ENCODE measurements around the gene EGLN2. TPM values are rescaled to one million over a fixed set of nuclear protein-coding genes. Genes with fewer than 3 reads are reported as not detected.
"Not testable (repeated sequence)": the region's sequence is repeated elsewhere in the genome, so short reads cannot be mapped to it uniquely, and the experiment has no call there.

EGLN2 gene
- total and polyA plus RNA-seq, 5 experiments from 2014 or later = 104 to 243 (median 214) TPM

DNA sequence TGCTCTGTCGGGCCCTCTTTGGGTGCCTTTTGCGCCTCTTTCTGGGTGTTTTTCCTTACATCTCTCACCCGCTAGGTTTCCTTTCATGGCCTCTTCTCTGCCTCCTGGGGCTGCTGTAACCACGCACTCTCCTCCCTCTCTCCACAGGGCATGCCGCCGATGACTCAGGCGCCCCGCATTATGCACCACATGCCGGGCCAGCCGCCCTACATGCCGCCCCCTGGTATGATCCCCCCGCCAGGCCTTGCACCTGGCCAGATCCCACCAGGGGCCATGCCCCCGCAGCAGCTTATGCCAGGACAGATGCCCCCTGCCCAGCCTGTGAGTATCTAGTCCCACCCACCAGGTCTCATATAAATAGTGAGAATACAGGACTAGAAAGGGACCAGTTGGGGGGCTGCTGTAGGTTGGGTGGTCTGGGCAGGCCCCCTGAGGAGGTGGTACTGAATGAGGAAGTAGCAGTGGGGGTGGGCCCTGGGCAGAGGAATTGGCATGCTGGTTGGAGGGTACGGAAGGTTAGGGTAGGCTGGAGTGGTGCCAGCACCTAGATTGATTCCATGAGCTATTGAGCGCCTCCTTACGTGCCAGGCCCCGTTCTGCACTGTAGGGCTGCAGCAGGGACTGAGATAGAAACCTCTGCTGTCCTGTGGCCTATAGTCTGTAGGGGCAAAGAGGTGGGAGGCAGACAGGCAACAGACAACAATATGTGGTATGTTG lies 36.1 kb upstream of the EGLN2 start:
- DNase-seq (peak in 1 of 10 donors; percentile 23), ATAC-seq (peak; percentile 38 to 60)
- peaks cover 14 to 89% (median 45%) of the 10 kb centered on the region in 3 donors for H3K36me3 Mint-ChIP-seq
- peaks cover 34 to 69% (median 55%) of the 10 kb centered on the region in 4 donors for H3K4me1 Mint-ChIP-seq
- no peaks in the 10 kb centered on the region for H3K9me3 Mint-ChIP-seq
- no peaks in the 10 kb centered on the region for H3K27me3 Mint-ChIP-seq
- POLR2A ChIA-PET = interaction anchor here (0.9 to 1.5 kb wide), 4 partner anchors 15 to 100 kb away, joined by 3 to 6 read pairs (median 4); partner anchors contain the start of genes EGLN2 and RAB4B
- H3K27ac Mint-ChIP-seq = peak overlapping the region; percentile 75 to 93 (median 88)
- peak overlapping the region in 8 of 10 donors; percentile 27 to 58 (median 49) for H3K4me3 Mint-ChIP-seq

DNA sequence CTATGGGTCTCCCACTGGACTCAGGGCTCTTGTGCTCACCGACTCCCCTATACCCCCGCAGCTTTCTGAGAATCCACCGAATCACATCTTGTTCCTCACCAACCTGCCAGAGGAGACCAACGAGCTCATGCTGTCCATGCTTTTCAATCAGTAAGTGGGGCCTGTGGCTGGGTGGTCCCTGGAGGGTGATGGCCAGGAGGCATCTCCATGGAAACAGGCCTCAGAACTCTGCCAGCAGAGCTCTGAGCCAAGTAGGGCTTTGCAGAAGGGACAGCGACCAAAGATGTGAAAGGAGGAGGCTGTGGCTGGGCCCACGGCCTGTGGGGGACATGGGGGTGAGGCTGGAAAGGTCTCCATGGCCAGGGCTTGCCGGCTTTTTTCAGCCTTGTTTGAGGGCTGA lies 35.5 kb upstream of the EGLN2 start:
- H3K27ac Mint-ChIP-seq = peak overlapping the region; percentile 75 to 93 (median 88)
- DNase-seq (no peak), ATAC-seq (no peak)
- H3K9me3 Mint-ChIP-seq = no peaks in the 10 kb centered on the region
- POLR2A ChIA-PET = interaction anchor here (0.9 to 1.5 kb wide), 4 partner anchors 14 to 101 kb away, joined by 3 to 6 read pairs (median 4); partner anchors contain the start of genes EGLN2 and RAB4B
- H3K4me1 Mint-ChIP-seq = peaks cover 31 to 63% (median 50%) of the 10 kb centered on the region in 4 donors
- H3K27me3 Mint-ChIP-seq = no peaks in the 10 kb centered on the region
- H3K4me3 Mint-ChIP-seq = peak overlapping the region in 6 of 10 donors; percentile 32 to 58 (median 44)
- H3K36me3 Mint-ChIP-seq = peaks cover 14 to 84% (median 40%) of the 10 kb centered on the region in 3 donors

DNA sequence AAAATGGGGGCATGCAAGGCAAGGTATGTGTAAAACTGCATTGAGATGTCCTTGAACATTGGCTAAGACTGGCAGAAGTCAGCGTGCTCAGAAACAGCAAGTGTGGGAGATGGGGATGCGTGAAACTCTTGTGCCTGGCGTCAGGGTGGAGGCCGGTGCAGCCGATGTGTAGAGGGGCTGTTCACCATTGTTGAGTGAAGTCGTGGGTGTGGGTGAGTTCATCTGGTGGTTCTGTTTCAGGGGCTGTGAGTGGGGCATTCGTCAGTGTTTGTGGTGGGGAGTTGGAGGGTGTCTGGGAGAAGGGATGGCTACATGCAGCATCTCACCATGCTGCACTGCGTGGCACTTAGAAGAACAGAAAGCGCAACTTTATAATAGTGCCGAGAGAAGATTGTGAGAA lies 35.0 kb upstream of the EGLN2 start:
- Mint-ChIP-seq H3K9me3 (no peaks in the 10 kb centered on the region), H3K27me3 (no peaks in the 10 kb centered on the region), H3K4me3 (peak overlapping the region in 8 of 10 donors; percentile 7 to 65 (median 42)), H3K4me1 (peaks cover 31 to 64% (median 49%) of the 10 kb centered on the region in 4 donors), H3K36me3 (peaks cover 14 to 81% (median 40%) of the 10 kb centered on the region in 3 donors), H3K27ac (peak overlapping the region; percentile 75 to 93 (median 89))
- POLR2A ChIA-PET = interaction anchor here (1.3 kb wide), 2 partner anchors 55 to 101 kb away, joined by 3 to 4 read pairs; no protein-coding TSS in a partner anchor
- DNase-seq (no peak), ATAC-seq (no peak)

DNA sequence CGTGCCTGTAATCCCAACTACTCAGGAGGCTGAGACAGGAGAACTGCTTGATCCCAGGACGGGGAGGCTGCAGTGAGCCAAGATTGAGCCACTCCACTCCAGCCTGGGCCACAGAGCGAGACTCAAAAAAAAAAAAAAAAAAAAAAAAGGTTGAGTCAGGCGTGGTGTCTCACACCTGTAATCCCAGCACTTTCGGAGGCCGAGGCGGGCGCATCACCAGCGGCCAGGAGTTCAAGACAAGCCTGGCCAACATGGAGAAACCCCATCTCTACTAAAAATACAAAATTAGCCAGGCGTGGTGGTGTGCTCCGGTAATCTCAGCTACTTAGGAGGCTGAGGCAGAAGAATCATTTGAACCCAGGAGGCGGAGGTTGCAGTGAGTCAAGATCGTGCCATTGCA lies 32.6 kb upstream of the EGLN2 start:
- not testable (repeated sequence) for DNase-seq, H3K9me3 Mint-ChIP-seq, H3K27me3 Mint-ChIP-seq, ATAC-seq
- Mint-ChIP-seq H3K4me1 (peaks cover 36 to 67% (median 54%) of the 10 kb centered on the region in 4 donors), H3K27ac (peak overlapping the region in 3 of 10 donors; percentile 19 to 43 (median 41)), H3K36me3 (peaks cover 20 to 64% (median 37%) of the 10 kb centered on the region in 3 donors), H3K4me3 (peak overlapping the region in 1 of 10 donors; percentile 43)
- POLR2A ChIA-PET = interaction anchor here (0.6 to 2.3 kb wide), 5 partner anchors 11 to 497 kb away, joined by 3 to 8 read pairs (median 7); partner anchors contain the start of genes ACTMAP, RAB4B and SNRPA

DNA sequence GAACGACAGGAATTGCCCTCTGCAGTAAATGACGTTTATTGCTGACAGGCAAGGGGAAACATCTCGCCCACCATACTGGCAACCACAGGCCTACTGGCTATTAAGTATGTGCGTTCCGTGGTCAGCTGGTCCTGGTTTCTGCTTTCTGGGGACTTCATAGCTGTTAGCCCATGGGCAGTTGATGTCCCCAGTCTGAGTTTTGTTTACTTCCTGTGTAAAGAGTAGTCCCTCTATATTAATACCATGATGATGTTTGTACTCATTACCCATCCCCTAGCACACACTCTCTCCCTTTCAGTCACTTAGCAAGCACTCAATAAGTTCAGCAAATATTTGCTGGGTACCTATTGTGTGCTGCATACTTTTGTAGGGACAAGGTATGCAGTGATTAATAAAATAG lies 30.1 kb upstream of the EGLN2 start:
- H3K9me3 Mint-ChIP-seq = peaks cover 0 to 4% (median 0%) of the 10 kb centered on the region in 9 donors

DNA sequence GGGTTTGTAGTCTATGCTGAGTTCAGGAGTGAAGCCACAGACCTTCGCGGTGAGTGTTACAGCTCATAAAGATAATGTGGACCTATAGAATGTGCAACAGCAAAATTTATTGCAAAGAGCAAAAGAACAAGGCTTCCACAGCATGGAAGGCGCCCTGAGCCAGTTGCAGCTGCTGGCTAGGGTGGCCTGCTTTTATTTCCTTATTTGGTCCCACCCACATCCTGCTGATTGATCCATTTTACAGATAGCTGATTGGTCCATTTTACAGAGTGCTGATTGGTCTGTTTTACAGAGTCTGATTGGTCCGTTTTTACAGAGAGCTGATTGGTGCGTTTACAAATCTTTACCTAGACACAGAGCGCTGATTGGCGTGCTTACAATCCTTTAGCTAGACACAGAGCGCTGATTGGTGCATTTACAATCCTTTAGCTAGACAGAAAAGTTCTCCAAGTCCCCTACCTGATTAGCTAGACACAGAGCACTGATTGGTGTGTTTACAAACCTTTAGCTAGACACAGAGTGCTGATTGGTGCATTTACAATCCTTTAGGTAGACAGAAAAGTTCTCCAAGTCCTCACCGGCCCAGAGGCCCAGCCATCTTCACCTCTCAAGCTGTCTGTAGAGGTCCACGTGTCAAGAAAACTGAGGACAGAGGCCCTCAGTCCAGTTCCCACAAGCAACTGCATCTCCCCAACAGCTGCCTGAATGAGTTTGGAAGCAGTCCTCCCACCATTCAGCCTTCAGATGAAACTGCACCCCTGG lies 27.7 kb upstream of the EGLN2 start:
- H3K36me3 Mint-ChIP-seq = peaks cover 3 to 17% (median 6%) of the 10 kb centered on the region in 3 donors
- DNase-seq (peak in 2 of 10 donors; percentile 41 to 52), ATAC-seq (peak; percentile 46 to 74)
- POLR2A ChIA-PET = interaction anchor here (0.5 to 1.6 kb wide), 6 partner anchors 11 to 373 kb away, joined by 3 to 5 read pairs (median 4); partner anchors contain the start of gene ACTMAP
- H3K27ac Mint-ChIP-seq = peak overlapping the region; percentile 24 to 86 (median 51)
- H3K4me3 Mint-ChIP-seq = peak overlapping the region in 3 of 10 donors; percentile 16 to 41 (median 26)
- not testable (repeated sequence) for H3K27me3 Mint-ChIP-seq, H3K9me3 Mint-ChIP-seq
- peaks cover 8 to 28% (median 14%) of the 10 kb centered on the region in 4 donors for H3K4me1 Mint-ChIP-seq

More for the DNA sequence above, 30.1 kb upstream of the EGLN2 start:
- POLR2A ChIA-PET = interaction anchor here (1.4 kb wide), 1 partner anchor 9 kb away, joined by 4 read pairs; the partner anchor contains the start of gene RAB4B
- no peak overlapping the region for H3K4me3 Mint-ChIP-seq
- peak overlapping the region in 3 of 10 donors; percentile 31 to 70 (median 49) for H3K27ac Mint-ChIP-seq
- H3K4me1 Mint-ChIP-seq = peaks cover 18 to 48% (median 34%) of the 10 kb centered on the region in 4 donors
- no peak for DNase-seq
- peaks cover 9 to 40% (median 17%) of the 10 kb centered on the region in 3 donors for H3K36me3 Mint-ChIP-seq
- ATAC-seq = no peak
- no peaks in the 10 kb centered on the region for H3K27me3 Mint-ChIP-seq

DNA sequence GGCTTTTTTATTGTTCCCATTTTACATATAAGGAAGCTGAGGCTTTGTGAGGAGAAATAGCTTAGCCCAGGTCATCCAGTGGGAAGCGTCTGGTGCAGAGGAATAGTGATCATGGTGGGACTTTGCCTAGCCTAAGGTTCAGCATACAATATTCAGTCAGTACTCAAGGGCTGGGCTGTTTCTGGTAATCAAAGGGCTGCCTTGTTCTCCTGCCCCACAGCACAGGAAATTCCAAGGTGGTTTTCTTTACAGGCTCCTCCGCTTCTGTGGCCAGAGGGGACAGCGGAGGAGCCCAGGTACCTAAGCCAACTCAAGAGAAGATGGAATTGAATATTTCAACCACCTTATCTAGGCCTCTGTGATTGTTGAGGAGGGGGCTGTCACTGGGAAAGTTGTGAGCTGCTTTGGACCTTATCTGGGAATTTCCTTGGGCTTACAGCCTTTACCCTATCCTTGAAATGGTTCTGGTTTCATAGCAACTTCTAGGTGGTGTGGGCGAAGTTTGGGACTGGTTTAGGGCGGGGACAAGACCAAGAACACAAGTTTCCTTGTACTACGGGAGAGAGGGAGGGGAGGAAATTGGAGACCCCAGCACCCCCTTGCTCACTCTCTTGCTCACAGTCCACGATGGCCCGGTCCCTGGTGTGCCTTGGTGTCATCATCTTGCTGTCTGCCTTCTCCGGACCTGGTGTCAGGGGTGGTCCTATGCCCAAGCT lies 23.9 kb upstream of the EGLN2 start, which contains the start of gene MIA:
TSS of gene MIA (plus strand) at position 606 of the 716 bp plus-strand sequence. CDS start at position 628, 22 bp downstream.
- POLR2A ChIA-PET = interaction anchor here (1.2 to 6.4 kb wide), 2 partner anchors 15 to 26 kb away, joined by 3 to 301 read pairs; partner anchors contain the start of gene EGLN2
- H3K4me3 Mint-ChIP-seq = peak within 1 kb of the TSS in 3 of 10 donors; percentile 19 to 44 (median 40)
- DNase-seq (no peak), ATAC-seq (no peak)
- H3K4me1 Mint-ChIP-seq = peaks cover 19 to 45% (median 41%) of the 10 kb centered on the region in 4 donors
- peak within 1 kb of the TSS in 7 of 10 donors; percentile 58 to 99 (median 80) for H3K27ac Mint-ChIP-seq
- H3K36me3 Mint-ChIP-seq = peaks cover 3 to 9% (median 6%) of the 10 kb centered on the region in 3 donors
- peaks cover 0 to 4% (median 0%) of the 10 kb centered on the region in 9 donors for H3K9me3 Mint-ChIP-seq
- peaks cover 0 to 2% (median 0%) of the 10 kb centered on the region in 5 donors for H3K27me3 Mint-ChIP-seq

DNA sequence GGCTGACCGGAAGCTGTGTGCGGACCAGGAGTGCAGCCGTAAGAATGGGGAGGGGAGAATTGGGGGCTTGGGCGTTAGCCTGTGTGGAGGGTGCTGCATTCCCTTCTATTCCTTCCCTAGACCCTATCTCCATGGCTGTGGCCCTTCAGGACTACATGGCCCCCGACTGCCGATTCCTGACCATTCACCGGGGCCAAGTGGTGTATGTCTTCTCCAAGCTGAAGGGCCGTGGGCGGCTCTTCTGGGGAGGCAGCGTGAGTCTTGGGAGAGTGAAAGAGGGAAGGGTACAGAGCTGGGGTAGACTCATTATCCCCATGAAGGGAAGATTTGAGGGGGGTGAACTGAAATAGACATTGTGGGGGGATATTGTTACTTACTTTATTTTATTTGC lies 23.4 kb upstream of the EGLN2 start:
- peaks cover 3 to 13% (median 6%) of the 10 kb centered on the region in 3 donors for H3K36me3 Mint-ChIP-seq
- H3K27ac Mint-ChIP-seq = peak overlapping the region in 4 of 10 donors; percentile 48 to 82 (median 66)
- POLR2A ChIA-PET = interaction anchor here (6.4 kb wide), 1 partner anchor 26 kb away, joined by 301 read pairs; the partner anchor contains the start of gene EGLN2
- peaks cover 0 to 2% (median 0%) of the 10 kb centered on the region in 5 donors for H3K27me3 Mint-ChIP-seq
- H3K4me3 Mint-ChIP-seq = peak overlapping the region in 2 of 10 donors; percentile 11 to 44
- no peak for DNase-seq
- H3K9me3 Mint-ChIP-seq = peaks cover 0 to 4% (median 0%) of the 10 kb centered on the region in 9 donors
- ATAC-seq = no peak
- H3K4me1 Mint-ChIP-seq = peaks cover 21 to 48% (median 42%) of the 10 kb centered on the region in 4 donors

DNA sequence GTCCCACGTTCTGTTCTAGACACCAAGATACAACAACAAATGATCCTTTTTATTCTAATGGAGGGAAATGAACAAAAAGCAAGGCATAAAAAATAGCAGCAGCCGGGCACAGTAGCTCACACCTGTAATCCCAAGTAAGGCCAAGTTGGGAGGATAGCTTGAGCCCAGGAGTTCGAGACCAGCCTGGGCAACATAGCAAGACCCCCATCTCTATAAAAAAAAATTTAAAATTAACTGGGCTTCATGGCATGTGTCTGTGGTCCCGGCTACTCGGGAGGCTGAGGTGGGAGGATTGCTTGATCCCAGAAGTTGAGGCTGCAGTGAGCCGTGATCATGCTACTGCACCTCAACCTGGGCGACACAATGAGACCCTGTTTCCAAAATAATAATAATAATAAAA lies 22.6 kb upstream of the EGLN2 start:
- Mint-ChIP-seq H3K27ac (peak overlapping the region in 7 of 10 donors; percentile 60 to 100 (median 97)), H3K4me1 (peaks cover 22 to 43% (median 41%) of the 10 kb centered on the region in 4 donors), H3K36me3 (peaks cover 0 to 13% (median under 1%) of the 10 kb centered on the region in 3 donors), H3K4me3 (peak overlapping the region in 4 of 10 donors; percentile 19 to 96 (median 64)), H3K27me3 (peaks cover 0 to 2% (median 0%) of the 10 kb centered on the region in 5 donors), H3K9me3 (no peaks in the 10 kb centered on the region)
- ATAC-seq = no peak
- POLR2A ChIA-PET = interaction anchor here (2.8 to 6.4 kb wide), 5 partner anchors 11 to 60 kb away, joined by 18 to 301 read pairs (median 22); partner anchors contain the start of genes ACTMAP, COQ8B, EGLN2 and ITPKC
- DNase-seq = no peak

DNA sequence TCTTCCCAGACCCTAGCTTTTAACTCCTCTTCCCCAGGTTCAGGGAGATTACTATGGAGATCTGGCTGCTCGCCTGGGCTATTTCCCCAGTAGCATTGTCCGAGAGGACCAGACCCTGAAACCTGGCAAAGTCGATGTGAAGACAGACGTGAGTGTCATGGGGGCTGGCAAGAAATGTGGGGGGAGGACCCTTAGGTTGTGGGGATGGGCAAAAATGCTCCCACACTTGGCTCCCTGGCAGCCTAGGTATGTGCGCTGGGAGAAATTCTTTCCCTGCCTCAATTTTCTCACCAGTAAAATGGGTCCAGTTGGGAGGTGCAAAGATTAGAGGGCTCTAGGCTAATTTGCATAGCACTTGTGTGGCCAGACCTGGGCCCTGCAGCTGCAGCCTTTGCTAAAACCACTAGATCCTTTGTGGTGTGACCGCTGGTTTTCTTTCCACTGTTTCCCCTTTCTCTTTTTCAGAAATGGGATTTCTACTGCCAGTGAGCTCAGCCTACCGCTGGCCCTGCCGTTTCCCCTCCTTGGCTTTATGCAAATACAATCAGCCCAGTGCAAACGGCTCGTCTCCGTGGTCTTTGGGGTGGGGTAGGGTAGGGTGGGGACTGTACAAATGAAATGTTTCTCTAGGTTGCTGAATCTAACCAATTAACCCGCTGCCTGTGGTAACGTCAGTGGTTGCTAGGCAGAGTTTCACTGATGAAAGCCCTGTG lies 21.9 kb upstream of the EGLN2 start:
- Mint-ChIP-seq H3K4me3 (peak overlapping the region; percentile 88 to 97 (median 94)), H3K27me3 (peaks cover 0 to 2% (median 0%) of the 10 kb centered on the region in 5 donors), H3K9me3 (no peaks in the 10 kb centered on the region), H3K4me1 (peaks cover 25 to 45% (median 41%) of the 10 kb centered on the region in 4 donors), H3K36me3 (peaks cover 0 to 19% (median 2%) of the 10 kb centered on the region in 3 donors), H3K27ac (peak overlapping the region; percentile 89 to 100 (median 98))
- ATAC-seq = peak; percentile 61 to 72
- POLR2A ChIA-PET = interaction anchor here (0.6 to 6.4 kb wide), 21 partner anchors 9 to 573 kb away, joined by 3 to 301 read pairs (median 8); partner anchors contain the start of genes ACTMAP, COQ8B, EGLN2 and HNRNPUL1
- peak; percentile 64 to 96 (median 90) for DNase-seq

Data from naive thymus-derived CD8-positive, alpha-beta T cell (primary cell).